Glutamatergic neuron (in vitro differentiated cells): ENCODE measurements around the gene ADH5. TPM values are rescaled to one million over a fixed set of nuclear protein-coding genes. Genes with fewer than 3 reads are reported as not detected.

Source experiments
- DNase-seq: peaks from one replicate; pipeline ENCODE4 v3.0.0; 2022
- H3K27ac Mint-ChIP-seq: one replicate; pipeline ENCODE4 v1.8.0; 2020; ENCODE audit warnings: mild to moderate bottlenecking, mixed read lengths, inconsistent platforms; ENCODE audit not compliant: unreplicated experiment
- H3K27me3 Mint-ChIP-seq: one replicate; pipeline ENCODE4 v1.8.0; 2020; ENCODE audit warnings: mild to moderate bottlenecking, moderate library complexity, mixed read lengths, inconsistent platforms; ENCODE audit not compliant: unreplicated experiment
- H3K36me3 Mint-ChIP-seq: one replicate; pipeline ENCODE4 v1.8.0; 2020; ENCODE audit warnings: mild to moderate bottlenecking, mixed read lengths, inconsistent platforms; ENCODE audit not compliant: unreplicated experiment
- H3K4me1 Mint-ChIP-seq: one replicate; pipeline ENCODE4 v1.8.0; 2020; ENCODE audit warnings: mild to moderate bottlenecking, low read depth, mixed read lengths, inconsistent platforms; ENCODE audit not compliant: unreplicated experiment
- H3K4me3 Mint-ChIP-seq: one replicate; pipeline ENCODE4 v1.8.0; 2020; ENCODE audit warnings: mild to moderate bottlenecking, mixed read lengths, inconsistent platforms; ENCODE audit not compliant: unreplicated experiment
- H3K9me3 Mint-ChIP-seq: one replicate; pipeline ENCODE4 v1.8.0; 2020; ENCODE audit warnings: mild to moderate bottlenecking, moderate library complexity, mixed read lengths, inconsistent platforms; ENCODE audit not compliant: unreplicated experiment
- total RNA-seq: library from RNA; stranded (reverse); fragmentation: NEBNext Ultra II Directional; extraction: Animal tissue kit (Norgen Biotek cat#: 25700); gene quantifications from one replicate; pipeline ENCODE4 v1.2.1, GENCODE V29; 2021; ENCODE audit not compliant: unreplicated experiment
- TF ChIP-seq, protein P1 (sequence below): fragments of 200-600 bp; sonication (generic); IDR thresholded peaks from one replicate; pipeline ENCODE4 v1.5.0; 2021; ENCODE audit not compliant: partially characterized antibody, unreplicated experiment

Gene ADH5
- total RNA-seq, 1 donor from 2014 or later = 201 TPM

GRCh38 chr4:99079625-99080295 is 8.8 kb downstream of the ADH5 start:
- no peak overlapping the region for H3K27ac Mint-ChIP-seq
- no peak for DNase-seq
- H3K4me1 Mint-ChIP-seq = peaks cover 1% of the 10 kb centered on the region
- H3K27me3 Mint-ChIP-seq = no peaks in the 10 kb centered on the region
- no peaks in the 10 kb centered on the region for H3K9me3 Mint-ChIP-seq
- H3K36me3 Mint-ChIP-seq = no peaks in the 10 kb centered on the region
- TF ChIP-seq, protein P1, sequence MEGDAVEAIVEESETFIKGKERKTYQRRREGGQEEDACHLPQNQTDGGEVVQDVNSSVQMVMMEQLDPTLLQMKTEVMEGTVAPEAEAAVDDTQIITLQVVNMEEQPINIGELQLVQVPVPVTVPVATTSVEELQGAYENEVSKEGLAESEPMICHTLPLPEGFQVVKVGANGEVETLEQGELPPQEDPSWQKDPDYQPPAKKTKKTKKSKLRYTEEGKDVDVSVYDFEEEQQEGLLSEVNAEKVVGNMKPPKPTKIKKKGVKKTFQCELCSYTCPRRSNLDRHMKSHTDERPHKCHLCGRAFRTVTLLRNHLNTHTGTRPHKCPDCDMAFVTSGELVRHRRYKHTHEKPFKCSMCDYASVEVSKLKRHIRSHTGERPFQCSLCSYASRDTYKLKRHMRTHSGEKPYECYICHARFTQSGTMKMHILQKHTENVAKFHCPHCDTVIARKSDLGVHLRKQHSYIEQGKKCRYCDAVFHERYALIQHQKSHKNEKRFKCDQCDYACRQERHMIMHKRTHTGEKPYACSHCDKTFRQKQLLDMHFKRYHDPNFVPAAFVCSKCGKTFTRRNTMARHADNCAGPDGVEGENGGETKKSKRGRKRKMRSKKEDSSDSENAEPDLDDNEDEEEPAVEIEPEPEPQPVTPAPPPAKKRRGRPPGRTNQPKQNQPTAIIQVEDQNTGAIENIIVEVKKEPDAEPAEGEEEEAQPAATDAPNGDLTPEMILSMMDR = no peak
- H3K4me3 Mint-ChIP-seq = no peak overlapping the region

GRCh38 chr4:99078931-99079624 is 9.5 kb downstream of the ADH5 start:
- H3K9me3 Mint-ChIP-seq = no peaks in the 10 kb centered on the region
- TF ChIP-seq, protein P1 = no peak
- DNase-seq = no peak
- H3K27ac Mint-ChIP-seq = no peak overlapping the region
- H3K27me3 Mint-ChIP-seq = no peaks in the 10 kb centered on the region
- no peaks in the 10 kb centered on the region for H3K36me3 Mint-ChIP-seq
- H3K4me1 Mint-ChIP-seq = peaks cover 1% of the 10 kb centered on the region
- H3K4me3 Mint-ChIP-seq = no peak overlapping the region

GRCh38 chr4:99078336-99078735 is 10.3 kb downstream of the ADH5 start:
- DNase-seq = no peak
- Mint-ChIP-seq H3K27me3 (no peaks in the 10 kb centered on the region), H3K4me1 (peaks cover 1% of the 10 kb centered on the region), H3K9me3 (no peaks in the 10 kb centered on the region), H3K27ac (no peak overlapping the region), H3K36me3 (no peaks in the 10 kb centered on the region), H3K4me3 (no peak overlapping the region)
- TF ChIP-seq, protein P1 = no peak

DNA sequence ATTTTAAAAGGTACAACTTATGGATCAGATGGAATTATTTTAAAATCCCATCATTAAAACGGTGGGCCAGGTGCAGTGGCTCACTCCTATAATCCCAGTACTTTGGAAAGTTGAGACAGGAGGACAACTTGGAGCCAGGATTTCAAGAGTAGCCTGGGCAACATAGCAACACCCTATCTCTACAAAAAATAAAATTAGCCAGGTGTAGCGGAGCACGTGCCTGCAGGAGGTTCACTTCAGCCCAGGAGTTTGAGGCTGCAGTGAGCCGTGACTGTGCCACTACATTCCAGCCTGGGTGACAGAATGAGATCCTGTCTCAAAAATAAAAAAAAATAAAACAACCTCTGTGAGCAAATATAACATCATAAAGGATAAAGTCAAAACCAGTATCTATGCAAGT is 11.4 kb downstream of the ADH5 start:
- Mint-ChIP-seq H3K4me3 (no peak overlapping the region), H3K4me1 (peaks cover 1% of the 10 kb centered on the region), H3K27me3 (no peaks in the 10 kb centered on the region), H3K27ac (no peak overlapping the region), H3K9me3 (no peaks in the 10 kb centered on the region), H3K36me3 (no peaks in the 10 kb centered on the region)
- TF ChIP-seq, protein P1 = no peak
- DNase-seq = no peak
